PC-9 (cell line): ENCODE data around the gene HDAC1. TPM values are rescaled to one million over a fixed set of nuclear protein-coding genes. Genes with fewer than 3 reads are reported as not detected.

ENCODE experiments used
- BruUV-seq: library from RNA; stranded (reverse); fragments of 400-500 nt; replicated peaks from 2 replicates; lab custom pipeline; 2021; lab: Mats Ljungman, UMichigan
- CTCF ChIA-PET: fragments of 300-600 bp; sonication (Branson Sonifier 250); formaldehyde crosslinking; loops from one replicate; lab custom pipeline; 2022; ENCODE audit warnings: antibody characterized with exemption; lab: Charles Lee
- POLR2A ChIA-PET: fragments of 300-600 bp; sonication (Branson Sonifier 250); formaldehyde crosslinking; loops from one replicate; lab custom pipeline; 2022; ENCODE audit warnings: antibody characterized with exemption; ENCODE audit not compliant: unreplicated experiment; lab: Charles Lee
- DNase-seq, 2 experiments: peaks; one replicate each; pipeline versions ENCODE4 v3.0.0 to v3.0.0-alpha.2; 2015 to 2022; ENCODE audit warnings: mixed read lengths in 1 of 2
- H2AFZ ChIP-seq: fragments of 200-600 bp; sonication (generic); 2 replicates; pipeline ENCODE4 v1.8.1; 2017; ENCODE audit warnings: antibody characterized with exemption
- H3F3A ChIP-seq: fragments of 200-600 bp; sonication (generic); 2 replicates; pipeline ENCODE4 v1.8.1; 2017; ENCODE audit warnings: antibody characterized with exemption, mild to moderate bottlenecking, low read depth; ENCODE audit not compliant: insufficient read depth
- H3K27ac ChIP-seq: fragments of 200-600 bp; sonication (generic); 2 replicates; pipeline ENCODE4 v1.6.1; 2016; ENCODE audit warnings: mixed run types
- H3K27me3 ChIP-seq: fragments of 200-600 bp; sonication (generic); 2 replicates; pipeline ENCODE4 v1.6.1; 2016; ENCODE audit warnings: low read depth, mixed run types; ENCODE audit not compliant: insufficient read depth
- H3K36me3 ChIP-seq: fragments of 200-600 bp; sonication (generic); 2 replicates; pipeline ENCODE4 v1.6.1; 2016; ENCODE audit warnings: low read depth, mixed run types
- H3K4me1 ChIP-seq: fragments of 200-600 bp; sonication (generic); replicated peaks from 2 replicates; pipeline ENCODE4 v1.6.1; 2016; ENCODE audit warnings: mixed run types; ENCODE audit not compliant: insufficient read depth
- H3K4me2 ChIP-seq: fragments of 200-600 bp; sonication (generic); 2 replicates; pipeline ENCODE4 v1.6.1; 2017; ENCODE audit warnings: mixed run types
- H3K4me3 ChIP-seq: fragments of 200-600 bp; sonication (generic); 2 replicates; pipeline ENCODE4 v1.6.1; 2016; ENCODE audit warnings: mixed run types
- H3K79me2 ChIP-seq: fragments of 200-600 bp; sonication (generic); 2 replicates; pipeline ENCODE4 v1.6.1; 2017; ENCODE audit warnings: low read depth, mixed run types
- H3K9me2 ChIP-seq: fragments of 200-600 bp; sonication (generic); 2 replicates; pipeline ENCODE4 v1.8.1; 2017; ENCODE audit warnings: mild to moderate bottlenecking; ENCODE audit not compliant: insufficient read depth
- H3K9me3 ChIP-seq: fragments of 200-600 bp; sonication (generic); 2 replicates; pipeline ENCODE4 v1.8.1; 2016; ENCODE audit warnings: low read depth; ENCODE audit not compliant: insufficient read depth
- H4K20me1 ChIP-seq: fragments of 200-600 bp; sonication (generic); 2 replicates; pipeline ENCODE4 v1.8.1; 2017; ENCODE audit not compliant: insufficient read depth
- CTCF ChIP-seq: fragments of 200-600 bp; sonication (generic); conservative IDR thresholded peaks from 2 replicates; pipeline ENCODE4 v1.6.1; 2017; ENCODE audit warnings: mixed run types, antibody characterized with exemption, mild to moderate bottlenecking, moderate library complexity
- EZH2 ChIP-seq: fragments of 200-600 bp; sonication (generic); IDR thresholded peaks from 2 replicates; pipeline ENCODE4 v1.8.0; 2017; ENCODE audit warnings: antibody characterized with exemption, low read depth
- intact Hi-C: fragments of 100-400 bp; cut with micrococcal nuclease; formaldehyde crosslinking; loops from one replicate; pipeline ENCODE4 v1.10.0; 2022; ENCODE audit not compliant: unreplicated experiment
- total RNA-seq: library from RNA; stranded (reverse); gene quantifications from 2 replicates; pipeline ENCODE4 v1.2.3, GENCODE V29; 2021

Gene HDAC1
- total RNA-seq, 1 experiment from 2014 or later: 171 TPM

- no peaks in the 10 kb centered on the region for H3K9me3 ChIP-seq
- no peaks in the 10 kb centered on the region for H3K27me3 ChIP-seq
- no peak for TF ChIP-seq CTCF
- no peak for TF ChIP-seq EZH2
- CTCF ChIA-PET: no interaction called here
- H4K20me1 ChIP-seq: no peaks in the 10 kb centered on the region
- no peak overlapping the region for H3K4me2 ChIP-seq
- H3F3A ChIP-seq: peaks cover 19% of the 10 kb centered on the region; the same call in 1 of the 2 replicates
- no peaks in the 10 kb centered on the region for H3K79me2 ChIP-seq
- no peaks in the 10 kb centered on the region for H3K36me3 ChIP-seq
- H2AFZ ChIP-seq: no peak overlapping the region
- BruUV-seq: no TSS peak
- H3K4me3 ChIP-seq: no peak overlapping the region
- POLR2A ChIA-PET: no interaction called here
- no peak for DNase-seq
- intact Hi-C loops: no loop called here
- peaks cover 21% of the 10 kb centered on the region for H3K4me1 ChIP-seq
- no peak overlapping the region for H3K27ac ChIP-seq
- no peaks in the 10 kb centered on the region for H3K9me2 ChIP-seq
These were observed 57.4 kb downstream of the HDAC1 start for GRCh38 chr1:32349211-32349708.

- no peaks in the 10 kb centered on the region for H3K9me2 ChIP-seq
- H3K4me3 ChIP-seq: peak overlapping the region; percentile 74
- H3K9me3 ChIP-seq: no peaks in the 10 kb centered on the region
- peak overlapping the region; percentile 93 for H3K4me2 ChIP-seq
- no peaks in the 10 kb centered on the region for H3K36me3 ChIP-seq
- ChIA-PET POLR2A (interaction anchor here (0.6 to 1.4 kb wide), 2 partner anchors 15 to 43 kb away, joined by 3 to 6 read pairs; partner anchors contain the start of genes BSDC1 and MARCKSL1), CTCF (interaction anchor here (0.6 to 1.0 kb wide), 2 partner anchors 9 to 170 kb away, joined by 3 to 14 read pairs; no protein-coding TSS in a partner anchor)
- intact Hi-C loops: loop anchor here (2.0 to 5.0 kb wide), 2 partner anchors 14 to 339 kb away; partner anchors contain the start of genes KHDRBS1 and MARCKSL1
- H3K4me1 ChIP-seq: peaks cover 14% of the 10 kb centered on the region; the same call in 1 of the 2 replicates
- peak overlapping the region; percentile 67 for H3K27ac ChIP-seq
- no peaks in the 10 kb centered on the region for H4K20me1 ChIP-seq
- DNase-seq: peak in 1 of 2 experiments; percentile 74
- TF ChIP-seq EZH2 (no peak), CTCF (peak; percentile 96)
- no peaks in the 10 kb centered on the region for H3K27me3 ChIP-seq
- H2AFZ ChIP-seq: peak overlapping the region; percentile 96
- no TSS peak for BruUV-seq
- H3F3A ChIP-seq: peaks cover 10% of the 10 kb centered on the region; the same call in 1 of the 2 replicates
- H3K79me2 ChIP-seq: no peaks in the 10 kb centered on the region
These were observed 59.0 kb downstream of the HDAC1 start for GRCh38 chr1:32350785-32351398.

GRCh38 chr1:32351399-32352238 is 59.7 kb downstream of the HDAC1 start:
- H2AFZ ChIP-seq: peak overlapping the region; percentile 96

More at GRCh38 chr1:32351399-32352238, 59.7 kb downstream of the HDAC1 start:
- Histone ChIP-seq H3K4me2 (peak overlapping the region; percentile 93), H3K36me3 (no peaks in the 10 kb centered on the region), H3K9me2 (no peaks in the 10 kb centered on the region), H3F3A (peaks cover 10% of the 10 kb centered on the region; the same call in 1 of the 2 replicates), H4K20me1 (no peaks in the 10 kb centered on the region), H3K79me2 (no peaks in the 10 kb centered on the region), H3K27ac (peak overlapping the region; percentile 67), H3K27me3 (no peaks in the 10 kb centered on the region), H3K4me1 (peaks cover 14% of the 10 kb centered on the region; the same call in 1 of the 2 replicates), H3K9me3 (no peaks in the 10 kb centered on the region), H3K4me3 (peak overlapping the region; percentile 74)
- intact Hi-C loops: loop anchor here (2.0 to 5.0 kb wide), 2 partner anchors 15 to 339 kb away; partner anchors contain the start of genes KHDRBS1 and MARCKSL1
- peak; percentile 76 to 91 for DNase-seq
- TF ChIP-seq EZH2: no peak
- TF ChIP-seq CTCF: no peak
- BruUV-seq: no TSS peak
- CTCF ChIA-PET: interaction anchor here (1.0 kb wide), 1 partner anchor 10 kb away, joined by 3 read pairs; no protein-coding TSS in a partner anchor
- POLR2A ChIA-PET: interaction anchor here (0.6 to 1.4 kb wide), 2 partner anchors 15 to 651 kb away, joined by 3 read pairs; partner anchors contain the start of gene MARCKSL1
